Body of pancreas (tissue), 4 donors: Measurements from ENCODE around the gene LEAP2. TPM values are rescaled to one million over a fixed set of nuclear protein-coding genes. Genes with fewer than 3 reads are reported as not detected.

Experiments used
- ATAC-seq: fragments of 150-250 bp; one replicate; pipeline ENCODE4 v1.9.1; 2016
- DNase-seq, 4 donors: peaks; one replicate each; pipeline ENCODE4 v3.0.0-alpha.2; 2019
- H3K27ac ChIP-seq, 4 donors: fragments of 200-600 bp; sonication (generic); 1 replicate in 3 of 4; 2 replicates in 1 of 4; pipeline versions ENCODE4 v1.5.1 to v1.6.1; 2016 to 2019; ENCODE audit warnings: mild to moderate bottlenecking in 1 of 4, mixed read lengths in 1 of 4, moderate library complexity in 1 of 4
- H3K27me3 ChIP-seq, 2 donors: fragments of 200-600 bp; sonication (generic); one replicate each; pipeline ENCODE4 v1.6.0; 2016; ENCODE audit warnings: mild to moderate bottlenecking in 1 of 2
- H3K36me3 ChIP-seq, 2 donors: fragments of 200-600 bp; sonication (generic); replicated peaks in 1 of 2; 2 replicates each; pipeline ENCODE4 v1.5.1; 2016; ENCODE audit warnings: low read depth in 2 of 2; ENCODE audit not compliant: insufficient read depth in 1 of 2
- H3K4me1 ChIP-seq: fragments of 200-600 bp; sonication (generic); one replicate; pipeline ENCODE4 v1.6.0; 2016
- H3K4me3 ChIP-seq, 2 donors: fragments of 200-600 bp; sonication (generic); 1 replicate in 1 of 2; 2 replicates in 1 of 2; pipeline ENCODE4 v1.5.1; 2016 to 2019
- H3K9me3 ChIP-seq, 3 donors: fragments of 200-600 bp; sonication (generic); 1 replicate in 2 of 3; 2 replicates in 1 of 3; pipeline ENCODE4 v1.5.1; 2016
- CTCF ChIP-seq, 7 experiments: fragments of 450-650 bp in 4 of 7; fragments of 200-600 bp in 3 of 7; sonication (generic) in 3 of 7; IDR thresholded peaks; one replicate each; pipeline ENCODE4 v1.5.1; 2016 to 2019; ENCODE audit warnings: antibody characterized with exemption in 7 of 7
- POLR2A ChIP-seq, 3 donors: fragments of 450-650 bp; IDR thresholded peaks; one replicate each; pipeline ENCODE4 v1.6.1; 2016; ENCODE audit warnings: antibody characterized with exemption in 3 of 3, mild to moderate bottlenecking in 2 of 3
- WGBS, 2 donors: methylation state at CpG; one replicate each; pipeline ENCODE4 v1.1.5; 2017; 5-methylcytosine and 5-hydroxymethylcytosine counted together
- intact Hi-C: fragments of 100-400 bp; cut with DNase I; formaldehyde crosslinking; loops from one replicate; pipeline ENCODE4 v1.15.1; 2023
- total RNA-seq, 2 donors: library from RNA; depleted of rRNA; stranded (reverse); fragments of >200 nt; gene quantifications; one replicate each; pipeline ENCODE4 v1.1.0, GENCODE V29; 2016

LEAP2 gene
- total RNA-seq, 2 donors from 2014 or later = 3.4 to 9.6 TPM

- TF ChIP-seq CTCF (IDR thresholded peaks at IDR 0.05) = peak in 1 of 7 experiments; percentile 4
- TF ChIP-seq POLR2A (IDR thresholded peaks at IDR 0.05) = peak; percentile 63 to 76 (median 72)
- intact Hi-C loops = no loop called here
- H3K4me1 ChIP-seq = peaks cover 24% of the 10 kb centered on the region
- H3K4me3 ChIP-seq = peak within 1 kb of the TSS; percentile 17 to 32
- peak; percentile 79 to 84 (median 83) for DNase-seq
- peak within 1 kb of the TSS; percentile 89 to 95 (median 94) for H3K27ac ChIP-seq
- WGBS, 2 donors = 12 to 27% methylated on average over 4 to 23 of the region's 78 CpGs
- no peaks in the 10 kb centered on the region for H3K9me3 ChIP-seq
- no peaks in the 10 kb centered on the region for H3K27me3 ChIP-seq
- no peaks in the 10 kb centered on the region for H3K36me3 ChIP-seq
- peak; percentile 85 for ATAC-seq
Observed at GRCh38 chr5:132830436-132831094, 42.9 kb upstream of the LEAP2 start, which contains the start of gene SHROOM1. TSS of gene SHROOM1 (minus strand) at chr5:132830647. CDS start at chr5:132826140, 4,507 bp downstream.

GRCh38 chr5:132831095-132831860 is 42.2 kb upstream of the LEAP2 start:
- H3K27ac ChIP-seq = peak overlapping the region; percentile 89 to 95 (median 94)
- no peak for TF ChIP-seq POLR2A (IDR thresholded peaks at IDR 0.05)
- no peak for TF ChIP-seq CTCF (IDR thresholded peaks at IDR 0.05)
- peaks cover 24% of the 10 kb centered on the region for H3K4me1 ChIP-seq
- no peak for DNase-seq
- ATAC-seq = no peak
- H3K9me3 ChIP-seq = no peaks in the 10 kb centered on the region
- H3K4me3 ChIP-seq = no peak overlapping the region
- 87 to 88% methylated on average over 11 to 15 of the region's 15 CpGs for WGBS, 2 donors
- H3K27me3 ChIP-seq = no peaks in the 10 kb centered on the region
- no peaks in the 10 kb centered on the region for H3K36me3 ChIP-seq
- intact Hi-C loops = no loop called here

- DNase-seq (no peak), ATAC-seq (no peak)
- no peak for TF ChIP-seq CTCF (IDR thresholded peaks at IDR 0.05)
- no peak for TF ChIP-seq POLR2A (IDR thresholded peaks at IDR 0.05)
- 75 to 88% methylated on average over 5 of the region's 5 CpGs for WGBS, 2 donors
- Histone ChIP-seq H3K4me3 (no peak overlapping the region), H3K27ac (no peak overlapping the region), H3K27me3 (no peaks in the 10 kb centered on the region), H3K36me3 (no peaks in the 10 kb centered on the region), H3K9me3 (no peaks in the 10 kb centered on the region), H3K4me1 (peaks cover 24% of the 10 kb centered on the region)
- intact Hi-C loops = no loop called here
Observed at GRCh38 chr5:132832612-132833011, 40.9 kb upstream of the LEAP2 start.

- H3K4me3 ChIP-seq = no peak overlapping the region
- intact Hi-C loops = no loop called here
- H3K9me3 ChIP-seq = no peaks in the 10 kb centered on the region
- no peak overlapping the region for H3K27ac ChIP-seq
- DNase-seq (no peak), ATAC-seq (no peak)
- no peaks in the 10 kb centered on the region for H3K36me3 ChIP-seq
- H3K27me3 ChIP-seq = no peaks in the 10 kb centered on the region
- 96 to 100% methylated on average over 3 of the region's 3 CpGs for WGBS, 2 donors
- no peak for TF ChIP-seq POLR2A (IDR thresholded peaks at IDR 0.05)
- TF ChIP-seq CTCF (IDR thresholded peaks at IDR 0.05) = no peak
- peaks cover 12% of the 10 kb centered on the region for H3K4me1 ChIP-seq
Observed at GRCh38 chr5:132834057-132834456, 39.4 kb upstream of the LEAP2 start.
